Omental fat pad (tissue), 4 donors: Measurements from ENCODE around the gene EFCAB8. TPM values are rescaled to one million over a fixed set of nuclear protein-coding genes. Genes with fewer than 3 reads are reported as not detected.
"Not testable (repeated sequence)": the region's sequence is repeated elsewhere in the genome, so short reads cannot be mapped to it uniquely, and the experiment has no call there.

Experiments used
- ATAC-seq: fragments of 150-250 bp; one replicate; pipeline ENCODE4 v1.9.1; 2016; ENCODE audit warnings: mild to moderate bottlenecking, moderate library complexity; ENCODE audit not compliant: low FRiP score
- DNase-seq: peaks from one replicate; pipeline ENCODE4 v3.0.0-alpha.2; 2019; ENCODE audit warnings: low spot score
- CTCF ChIP-seq, 3 donors: fragments of 450-650 bp; IDR thresholded peaks; one replicate each; pipeline ENCODE4 v1.5.1; 2016 to 2017; ENCODE audit warnings: antibody characterized with exemption in 3 of 3, mild to moderate bottlenecking in 3 of 3, moderate library complexity in 2 of 3
- total RNA-seq, 4 donors: library from RNA; depleted of rRNA; stranded (reverse); fragments of >200 nt; gene quantifications; one replicate each; pipeline ENCODE4 v1.1.0, GENCODE V29; 2016

The EFCAB8 gene
- total RNA-seq, 4 donors from 2014 or later = 0.24 TPM; not detected in 3

GRCh38 chr20:32848846-32849245 lies 9.9 kb upstream of the EFCAB8 start:
- ATAC-seq = no peak
- no peak for TF ChIP-seq CTCF (IDR thresholded peaks at IDR 0.05)
- no peak for DNase-seq

GRCh38 chr20:32849577-32849976 lies 9.1 kb upstream of the EFCAB8 start:
- no peak for ATAC-seq
- no peak for DNase-seq

GRCh38 chr20:32855387-32855786 lies 3.3 kb upstream of the EFCAB8 start:
- no peak for ATAC-seq
- TF ChIP-seq CTCF (IDR thresholded peaks at IDR 0.05) = no peak
- DNase-seq = no peak

More at GRCh38 chr20:32849577-32849976, 9.1 kb upstream of the EFCAB8 start:
- no peak for TF ChIP-seq CTCF (IDR thresholded peaks at IDR 0.05)

- ATAC-seq (no peak), DNase-seq (no peak)
- TF ChIP-seq CTCF (IDR thresholded peaks at IDR 0.05) = no peak
Measured at GRCh38 chr20:32858189-32858588, 534 bp upstream of the EFCAB8 start.

GRCh38 chr20:32861446-32861845 lies 2.7 kb downstream of the EFCAB8 start:
- no peak for ATAC-seq
- no peak for DNase-seq
- TF ChIP-seq CTCF (IDR thresholded peaks at IDR 0.05) = no peak

GRCh38 chr20:32869562-32869961 lies 10.8 kb downstream of the EFCAB8 start:
- no peak for ATAC-seq
- no peak for TF ChIP-seq CTCF (IDR thresholded peaks at IDR 0.05)
- DNase-seq = no peak

- DNase-seq, ATAC-seq: not testable (repeated sequence)
Measured at GRCh38 chr20:32870526-32870925, 11.8 kb downstream of the EFCAB8 start.

GRCh38 chr20:32870985-32871384 lies 12.3 kb downstream of the EFCAB8 start:
- DNase-seq = no peak
- no peak for TF ChIP-seq CTCF (IDR thresholded peaks at IDR 0.05)
- ATAC-seq = no peak
